Measurements from ENCODE around the gene ERC2. TPM values are rescaled to one million over a fixed set of nuclear protein-coding genes. Genes with fewer than 3 reads are reported as not detected.

ERC2 gene
- total RNA-seq, 1 experiment from 2014 or later: 0.90 TPM

- Histone ChIP-seq H3K9me3 (ENCODE audit: low read depth, low read length, poor library complexity, severe bottlenecking) (no peaks in the 10 kb centered on the region), H3K27me3 (replicated peaks; ENCODE audit: insufficient read depth, low read depth, low read length, poor library complexity) (no peaks in the 10 kb centered on the region), H3K4me1 (ENCODE audit: insufficient read depth, low read length, poor library complexity, severe bottlenecking) (peaks cover 11% of the 10 kb centered on the region), H3K27ac (ENCODE audit: low read depth, low read length, poor library complexity, severe bottlenecking) (no peak overlapping the region), H3K36me3 (ENCODE audit: insufficient read depth, low read length, poor library complexity, severe bottlenecking) (no peaks in the 10 kb centered on the region), H3K4me3 (ENCODE audit: low read depth, low read length, poor library complexity, severe bottlenecking) (no peak overlapping the region)
- BruUV-seq (replicated peaks): no TSS peak
- no peak for DNase-seq (ENCODE audit: low spot score)
- intact Hi-C loops (cut with micrococcal nuclease; ENCODE audit: unreplicated experiment): no loop called here
- ChIA-PET CTCF (no interaction called here), POLR2A (ENCODE audit: low non-redundant PET) (no interaction called here)
- TF ChIP-seq EZH2 (IDR thresholded peaks at IDR 0.05; ENCODE audit: borderline replicate concordance, low read depth, low read length, poor library complexity, severe bottlenecking): no peak
- TF ChIP-seq, protein P1, sequence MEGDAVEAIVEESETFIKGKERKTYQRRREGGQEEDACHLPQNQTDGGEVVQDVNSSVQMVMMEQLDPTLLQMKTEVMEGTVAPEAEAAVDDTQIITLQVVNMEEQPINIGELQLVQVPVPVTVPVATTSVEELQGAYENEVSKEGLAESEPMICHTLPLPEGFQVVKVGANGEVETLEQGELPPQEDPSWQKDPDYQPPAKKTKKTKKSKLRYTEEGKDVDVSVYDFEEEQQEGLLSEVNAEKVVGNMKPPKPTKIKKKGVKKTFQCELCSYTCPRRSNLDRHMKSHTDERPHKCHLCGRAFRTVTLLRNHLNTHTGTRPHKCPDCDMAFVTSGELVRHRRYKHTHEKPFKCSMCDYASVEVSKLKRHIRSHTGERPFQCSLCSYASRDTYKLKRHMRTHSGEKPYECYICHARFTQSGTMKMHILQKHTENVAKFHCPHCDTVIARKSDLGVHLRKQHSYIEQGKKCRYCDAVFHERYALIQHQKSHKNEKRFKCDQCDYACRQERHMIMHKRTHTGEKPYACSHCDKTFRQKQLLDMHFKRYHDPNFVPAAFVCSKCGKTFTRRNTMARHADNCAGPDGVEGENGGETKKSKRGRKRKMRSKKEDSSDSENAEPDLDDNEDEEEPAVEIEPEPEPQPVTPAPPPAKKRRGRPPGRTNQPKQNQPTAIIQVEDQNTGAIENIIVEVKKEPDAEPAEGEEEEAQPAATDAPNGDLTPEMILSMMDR (conservative IDR thresholded peaks at IDR 0.05; ENCODE audit: low read depth, low read length): no peak
Measured at GRCh38 chr3:55688154-55688553, 780.1 kb downstream of the ERC2 start.

DNA sequence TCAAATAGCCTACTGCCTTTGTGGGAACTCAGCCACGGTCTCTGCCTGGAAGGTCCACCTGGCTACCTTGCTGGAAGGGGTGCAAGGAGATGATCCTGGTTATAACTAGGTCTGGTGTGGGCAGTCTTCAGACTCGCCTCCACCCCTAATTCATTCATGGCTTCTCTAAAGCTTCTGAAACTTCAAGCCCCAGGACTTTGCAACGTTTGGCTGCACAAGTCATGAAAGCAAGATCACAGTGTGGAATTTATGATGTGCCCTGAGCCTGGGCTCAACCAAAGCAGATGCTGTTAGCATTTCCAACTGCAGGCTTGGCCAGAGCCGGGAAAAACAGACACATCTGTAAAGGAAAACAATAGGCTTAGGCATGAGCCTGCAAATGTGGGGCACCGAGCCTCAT, 780.7 kb downstream of the ERC2 start:
- CTCF ChIA-PET: no interaction called here

DNA sequence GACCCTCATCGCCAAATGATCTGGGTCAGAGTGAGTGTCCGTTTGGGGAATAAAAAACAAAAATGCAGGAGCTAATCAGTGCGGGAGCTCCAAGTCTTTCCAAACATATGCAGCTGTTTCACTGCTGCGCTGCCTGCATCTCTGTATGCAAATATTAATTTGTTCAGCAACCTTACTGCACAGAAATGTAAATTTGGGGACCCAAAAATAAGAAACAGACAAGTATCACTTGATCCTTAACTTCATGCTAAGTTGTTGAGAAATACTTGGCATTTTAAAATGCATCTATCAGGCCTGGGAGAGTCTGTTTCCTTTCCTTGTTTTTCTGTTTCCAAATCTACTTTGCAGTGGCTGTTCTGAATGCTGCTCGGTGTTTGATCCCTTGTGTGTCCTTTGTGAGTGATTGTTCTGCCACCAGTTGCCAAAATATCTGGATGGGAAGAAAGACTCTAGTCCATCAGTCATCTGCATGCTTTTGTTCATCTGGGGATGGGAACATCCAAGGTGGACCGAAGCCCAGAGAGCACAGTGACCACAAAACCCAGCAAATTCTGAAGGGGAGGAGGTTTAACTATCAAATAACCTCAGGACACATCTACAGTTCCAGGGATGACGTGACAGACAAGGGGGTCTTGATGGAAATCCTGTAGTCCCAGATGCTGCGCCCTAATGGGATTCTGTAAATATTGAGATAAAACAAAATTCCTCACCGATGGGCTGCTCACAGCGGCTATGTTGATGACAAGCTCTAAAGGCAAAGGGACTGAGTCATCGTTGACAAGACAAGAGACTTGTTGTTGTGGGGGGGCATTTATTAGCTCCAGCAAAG, 781.6 kb downstream of the ERC2 start:
- no peak overlapping the region for H3K27ac ChIP-seq (ENCODE audit: low read depth, low read length, poor library complexity, severe bottlenecking)
- intact Hi-C loops (cut with micrococcal nuclease; ENCODE audit: unreplicated experiment): no loop called here
- H3K4me3 ChIP-seq (ENCODE audit: low read depth, low read length, poor library complexity, severe bottlenecking): no peak overlapping the region
- TF ChIP-seq EZH2 (IDR thresholded peaks at IDR 0.05; ENCODE audit: borderline replicate concordance, low read depth, low read length, poor library complexity, severe bottlenecking): no peak
- TF ChIP-seq, protein P1 (conservative IDR thresholded peaks at IDR 0.05; ENCODE audit: low read depth, low read length): no peak
- peaks cover 11% of the 10 kb centered on the region for H3K4me1 ChIP-seq (ENCODE audit: insufficient read depth, low read length, poor library complexity, severe bottlenecking)
- BruUV-seq (replicated peaks): no TSS peak
- H3K36me3 ChIP-seq (ENCODE audit: insufficient read depth, low read length, poor library complexity, severe bottlenecking): no peaks in the 10 kb centered on the region
- ChIA-PET POLR2A (ENCODE audit: low non-redundant PET) (no interaction called here), CTCF (no interaction called here)
- DNase-seq (ENCODE audit: low spot score): no peak
- H3K27me3 ChIP-seq (replicated peaks; ENCODE audit: insufficient read depth, low read depth, low read length, poor library complexity): no peaks in the 10 kb centered on the region
- no peaks in the 10 kb centered on the region for H3K9me3 ChIP-seq (ENCODE audit: low read depth, low read length, poor library complexity, severe bottlenecking)

More for the DNA sequence above, 780.7 kb downstream of the ERC2 start:
- Histone ChIP-seq H3K4me1 (ENCODE audit: insufficient read depth, low read length, poor library complexity, severe bottlenecking) (peaks cover 11% of the 10 kb centered on the region), H3K36me3 (ENCODE audit: insufficient read depth, low read length, poor library complexity, severe bottlenecking) (no peaks in the 10 kb centered on the region), H3K27me3 (replicated peaks; ENCODE audit: insufficient read depth, low read depth, low read length, poor library complexity) (no peaks in the 10 kb centered on the region), H3K9me3 (ENCODE audit: low read depth, low read length, poor library complexity, severe bottlenecking) (no peaks in the 10 kb centered on the region), H3K4me3 (ENCODE audit: low read depth, low read length, poor library complexity, severe bottlenecking) (no peak overlapping the region), H3K27ac (ENCODE audit: low read depth, low read length, poor library complexity, severe bottlenecking) (no peak overlapping the region)
- intact Hi-C loops (cut with micrococcal nuclease; ENCODE audit: unreplicated experiment): no loop called here
- no TSS peak for BruUV-seq (replicated peaks)
- DNase-seq (ENCODE audit: low spot score): no peak
- POLR2A ChIA-PET (ENCODE audit: low non-redundant PET): no interaction called here
- TF ChIP-seq, protein P1 (conservative IDR thresholded peaks at IDR 0.05; ENCODE audit: low read depth, low read length): no peak

Measured in A673 (cell line).